Measurements from ENCODE around the gene CD9.

DNA sequence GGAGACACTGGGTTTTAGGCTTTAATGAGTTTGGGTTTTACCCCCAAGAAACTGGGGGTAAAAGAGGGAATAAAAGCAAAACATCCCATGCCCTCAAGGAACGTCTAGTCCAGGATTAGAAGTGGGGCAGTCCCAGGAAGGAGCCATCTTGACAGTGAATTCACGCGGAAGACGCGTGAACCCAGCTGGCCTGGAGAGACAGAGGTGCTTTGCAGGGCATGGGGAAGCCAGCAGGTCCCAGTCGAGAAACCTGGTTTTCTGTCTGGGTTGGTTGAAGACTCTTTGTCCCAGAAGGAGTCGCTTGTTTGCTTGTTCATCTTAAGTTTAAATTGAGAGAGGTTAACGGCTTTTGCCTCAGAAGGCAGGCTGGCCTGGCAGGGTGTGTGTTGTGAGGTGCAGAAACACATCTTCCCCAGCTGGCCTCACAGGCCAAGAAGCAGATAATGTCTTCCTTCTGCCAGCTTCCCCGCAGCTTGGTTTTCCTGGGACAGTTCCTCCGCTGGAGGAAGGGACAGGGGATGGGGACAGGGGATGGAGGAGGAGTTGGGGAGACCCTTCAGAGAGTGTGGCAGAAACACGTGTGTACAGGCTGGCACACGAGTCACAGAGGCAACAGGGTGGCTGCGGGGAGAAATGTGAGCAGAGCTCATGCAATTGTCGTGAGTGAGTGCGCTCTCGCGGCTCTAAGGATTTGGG lies 18.5 kb upstream of the CD9 start:
- TF ChIP-seq, protein P1, sequence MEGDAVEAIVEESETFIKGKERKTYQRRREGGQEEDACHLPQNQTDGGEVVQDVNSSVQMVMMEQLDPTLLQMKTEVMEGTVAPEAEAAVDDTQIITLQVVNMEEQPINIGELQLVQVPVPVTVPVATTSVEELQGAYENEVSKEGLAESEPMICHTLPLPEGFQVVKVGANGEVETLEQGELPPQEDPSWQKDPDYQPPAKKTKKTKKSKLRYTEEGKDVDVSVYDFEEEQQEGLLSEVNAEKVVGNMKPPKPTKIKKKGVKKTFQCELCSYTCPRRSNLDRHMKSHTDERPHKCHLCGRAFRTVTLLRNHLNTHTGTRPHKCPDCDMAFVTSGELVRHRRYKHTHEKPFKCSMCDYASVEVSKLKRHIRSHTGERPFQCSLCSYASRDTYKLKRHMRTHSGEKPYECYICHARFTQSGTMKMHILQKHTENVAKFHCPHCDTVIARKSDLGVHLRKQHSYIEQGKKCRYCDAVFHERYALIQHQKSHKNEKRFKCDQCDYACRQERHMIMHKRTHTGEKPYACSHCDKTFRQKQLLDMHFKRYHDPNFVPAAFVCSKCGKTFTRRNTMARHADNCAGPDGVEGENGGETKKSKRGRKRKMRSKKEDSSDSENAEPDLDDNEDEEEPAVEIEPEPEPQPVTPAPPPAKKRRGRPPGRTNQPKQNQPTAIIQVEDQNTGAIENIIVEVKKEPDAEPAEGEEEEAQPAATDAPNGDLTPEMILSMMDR (IDR thresholded peaks at IDR 0.05): no peak
- no peak for TF ChIP-seq POLR2A (IDR thresholded peaks at IDR 0.05)
